ENCODE data around the gene R3HDM2.
"Not testable (repeated sequence)": the region's sequence is repeated elsewhere in the genome, so short reads cannot be mapped to it uniquely, and the experiment has no call there.

Gene R3HDM2

DNA sequence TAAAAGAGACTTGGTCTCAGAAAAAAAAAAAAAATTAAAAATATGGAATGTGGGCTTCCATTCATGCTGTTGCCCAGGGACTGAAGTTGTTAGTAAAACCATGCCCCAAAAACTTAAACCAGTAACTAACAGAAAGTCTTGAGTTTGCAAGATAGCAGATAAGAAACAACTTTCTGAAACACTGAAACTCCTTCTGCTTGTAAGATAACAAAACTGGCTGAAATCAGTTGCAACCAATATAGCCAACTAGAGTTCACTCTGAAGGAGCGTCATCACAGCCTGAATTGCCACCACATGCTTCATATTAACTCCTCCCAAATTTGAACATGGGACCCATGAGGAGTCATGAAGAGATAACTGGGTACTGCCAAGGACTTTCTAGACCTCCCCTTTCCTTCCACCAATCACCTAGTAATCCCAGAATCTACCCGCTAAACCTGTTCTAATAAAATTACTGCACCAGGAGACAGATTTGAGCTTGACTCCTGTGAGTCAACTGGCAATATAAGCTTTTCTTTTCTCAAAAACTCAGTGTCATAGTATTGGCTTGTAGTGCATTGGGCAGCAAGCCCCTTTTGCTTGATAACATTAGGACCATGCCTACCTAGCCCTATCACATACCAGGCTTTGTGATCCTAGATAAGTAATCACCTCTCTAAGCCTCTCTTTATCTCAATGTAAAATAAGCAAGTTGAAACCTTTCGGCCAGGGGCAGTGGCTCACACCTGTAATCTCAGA, 53.6 kb downstream of the R3HDM2 start:
- no peak for DNase-seq (ENCODE audit: low read depth)

GRCh38 chr12:57372233-57372632, 58.6 kb downstream of the R3HDM2 start:
- no peak for DNase-seq (ENCODE audit: low read depth)

DNA sequence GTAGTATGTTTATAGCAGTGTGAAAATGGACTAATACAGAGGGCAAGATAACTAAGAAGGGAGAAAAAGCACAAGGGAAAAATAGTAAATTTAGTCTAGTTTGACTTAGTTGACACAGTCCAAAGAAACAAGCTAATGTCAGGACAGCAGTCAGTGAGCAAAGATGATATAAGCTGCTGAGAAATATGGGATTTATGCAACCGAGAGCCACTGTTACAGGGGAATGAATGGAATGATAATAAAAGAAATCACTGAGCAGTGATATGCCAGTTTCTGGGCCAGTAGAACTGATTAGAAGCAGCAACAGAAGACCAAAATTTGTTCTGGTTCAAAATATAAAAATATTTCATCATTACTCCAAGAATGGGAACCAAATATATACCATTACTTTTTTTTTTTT, 60.1 kb downstream of the R3HDM2 start:
- DNase-seq (ENCODE audit: low read depth), result no peak

GRCh38 chr12:57370072-57370471, 60.8 kb downstream of the R3HDM2 start:
- DNase-seq (ENCODE audit: low read depth), result no peak

- no peak for DNase-seq (ENCODE audit: low read depth)
Measured at GRCh38 chr12:57369202-57369601, 61.6 kb downstream of the R3HDM2 start.

DNA sequence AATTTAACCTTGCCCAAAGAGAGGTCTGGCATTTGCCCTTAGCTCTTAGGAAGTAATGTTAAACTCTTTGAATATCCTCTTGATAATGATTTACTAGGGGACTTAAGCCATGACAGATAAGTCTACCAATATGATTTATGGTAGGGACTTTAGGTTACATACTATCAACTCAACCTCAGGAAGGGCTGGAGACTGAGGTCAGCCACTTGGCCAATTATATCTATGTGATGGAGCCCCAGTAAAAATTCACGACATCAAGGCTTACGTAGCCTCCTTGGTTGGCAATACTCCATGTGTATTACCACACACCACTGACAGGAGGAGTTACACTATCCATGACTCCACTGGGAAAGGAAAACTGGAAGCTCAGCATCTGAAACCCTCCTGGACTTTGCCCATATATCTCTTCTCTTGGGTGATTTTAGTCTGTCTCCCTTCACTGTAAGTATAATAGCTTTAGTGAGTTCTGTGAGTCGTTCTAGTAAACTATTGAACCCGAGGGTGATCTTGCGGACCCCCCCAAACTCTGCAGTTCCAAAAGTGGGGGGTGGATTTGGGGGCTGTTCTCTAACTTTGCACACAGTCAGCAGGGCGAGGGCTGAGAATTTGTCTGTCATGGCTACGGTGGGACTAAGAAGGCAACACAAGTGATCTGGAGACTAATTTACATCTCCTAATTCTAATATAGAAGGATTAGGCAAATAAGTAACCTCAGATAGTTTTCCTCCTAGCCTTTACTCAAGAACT, 62.3 kb downstream of the R3HDM2 start:
- DNase-seq (ENCODE audit: low read depth), result no peak

DNA sequence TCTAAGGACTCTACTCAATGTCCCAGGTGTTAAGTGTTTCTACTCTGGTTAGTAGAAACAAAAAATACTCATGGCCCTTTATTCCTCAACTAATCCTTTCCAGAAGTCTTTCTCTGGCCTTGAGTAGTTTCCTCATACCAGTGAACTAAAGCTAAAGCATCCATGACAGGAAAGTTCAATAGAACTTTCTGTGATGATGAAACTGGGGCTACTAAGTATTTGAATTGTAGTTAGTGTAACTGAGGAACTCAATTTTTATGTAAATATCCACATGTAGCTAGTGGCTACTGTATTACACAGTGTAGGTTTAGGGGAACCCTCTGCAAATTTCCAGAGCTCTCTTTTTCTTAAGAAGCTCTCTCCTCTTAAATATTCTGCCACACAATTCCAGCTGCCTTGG, 63.7 kb downstream of the R3HDM2 start:
- no peak for DNase-seq (ENCODE audit: low read depth)

- DNase-seq (ENCODE audit: low read depth), result no peak
Measured at GRCh38 chr12:57366315-57366714, 64.5 kb downstream of the R3HDM2 start.

DNA sequence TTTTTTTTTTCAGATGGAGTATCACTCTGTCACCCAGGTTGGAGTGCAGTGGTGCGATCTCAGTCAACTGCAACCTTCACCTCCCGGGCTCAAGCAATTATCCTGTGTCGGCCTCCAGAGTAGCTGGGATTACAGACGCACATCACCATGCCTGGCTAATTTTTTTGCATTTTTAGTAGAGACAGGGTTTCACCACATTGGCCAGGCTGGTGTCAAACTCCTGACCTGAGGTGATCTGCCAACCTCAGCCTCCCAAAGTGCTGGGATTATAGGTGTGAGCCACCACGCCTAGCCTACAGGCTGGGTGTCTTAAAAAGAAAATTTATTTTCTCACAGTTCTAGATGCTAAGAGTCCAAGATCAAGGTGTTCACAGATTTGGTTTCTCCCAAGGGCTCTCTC, 66.7 kb downstream of the R3HDM2 start:
- DNase-seq (ENCODE audit: low read depth), result not testable (repeated sequence)

- DNase-seq (ENCODE audit: low read depth), result no peak
Measured at GRCh38 chr12:57360468-57360867, 70.4 kb downstream of the R3HDM2 start.

- DNase-seq (ENCODE audit: low read depth), result no peak
Measured at GRCh38 chr12:57358646-57359045, 72.2 kb downstream of the R3HDM2 start.

GRCh38 chr12:57355734-57356133, 75.1 kb downstream of the R3HDM2 start:
- no peak for DNase-seq (ENCODE audit: low read depth)

GRCh38 chr12:57352166-57352565, 78.7 kb downstream of the R3HDM2 start:
- DNase-seq (ENCODE audit: low read depth), result no peak

- no peak for DNase-seq (ENCODE audit: low read depth)
Measured at GRCh38 chr12:57347284-57347683, 83.6 kb downstream of the R3HDM2 start.

- DNase-seq (ENCODE audit: low read depth), result no peak
Measured at GRCh38 chr12:57343703-57344378, 87.0 kb downstream of the R3HDM2 start.

- no peak for DNase-seq (ENCODE audit: low read depth)
Measured at GRCh38 chr12:57342207-57342691, 88.6 kb downstream of the R3HDM2 start.

DNA sequence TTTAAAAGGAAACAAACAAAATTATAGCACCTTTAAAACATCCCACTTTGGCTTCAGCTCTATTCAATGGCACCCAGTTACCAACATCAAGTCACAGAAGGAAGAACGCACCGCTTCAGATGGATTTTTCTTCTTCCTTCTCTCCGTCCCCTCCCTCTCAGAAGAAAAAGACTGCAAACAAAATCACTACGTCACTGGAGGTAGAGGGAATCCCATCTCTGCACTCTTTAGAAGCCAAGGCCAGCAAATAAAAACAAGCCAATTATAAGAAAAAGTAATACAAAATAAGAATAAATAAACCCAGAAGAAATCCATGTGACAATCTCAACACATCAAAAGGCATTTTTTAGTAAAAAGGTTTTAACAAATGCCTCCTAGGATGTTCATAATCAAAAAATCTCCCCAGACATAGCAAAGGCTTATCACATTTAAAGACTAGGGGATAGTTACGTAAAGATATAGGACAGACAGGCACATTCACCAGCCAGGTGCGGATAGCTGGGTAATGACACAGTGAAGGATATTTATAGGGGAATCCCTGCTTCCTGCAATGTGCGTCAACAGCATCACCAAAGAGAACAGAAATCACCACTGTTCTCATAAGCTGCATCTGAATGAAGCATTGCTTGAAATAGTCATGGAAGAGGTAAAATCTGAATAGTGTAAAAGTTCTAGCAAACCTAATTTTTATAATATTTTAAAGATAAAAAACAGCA, 89.4 kb downstream of the R3HDM2 start:
- DNase-seq (ENCODE audit: low read depth), result no peak

GRCh38 chr12:57340104-57340503, 90.7 kb downstream of the R3HDM2 start:
- no peak for DNase-seq (ENCODE audit: low read depth)

- DNase-seq (ENCODE audit: low read depth), result not testable (repeated sequence)
Measured at GRCh38 chr12:57336299-57336698, 94.5 kb downstream of the R3HDM2 start.

DNA sequence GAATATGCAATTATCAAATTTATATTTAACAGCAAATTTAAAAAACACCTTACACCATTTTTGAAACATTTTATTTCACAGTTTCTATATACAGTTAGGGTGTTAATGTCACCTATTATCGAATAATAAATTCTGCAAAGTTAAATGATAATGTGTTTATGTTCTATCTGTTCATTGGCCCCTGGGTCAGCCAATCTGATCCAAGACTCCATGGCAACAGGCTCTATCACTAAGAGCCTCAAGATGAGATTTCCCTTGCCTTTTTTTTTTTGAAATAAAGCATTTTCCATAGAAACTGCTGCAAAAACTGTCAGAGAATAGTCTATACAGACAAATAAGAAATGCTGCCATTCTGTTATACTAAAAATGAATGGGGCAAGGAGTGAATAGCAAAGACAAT, 96.6 kb downstream of the R3HDM2 start:
- DNase-seq (ENCODE audit: low read depth), result no peak

- DNase-seq (ENCODE audit: low read depth), result no peak
Measured at GRCh38 chr12:57332646-57333312, 98.1 kb downstream of the R3HDM2 start.

DNA sequence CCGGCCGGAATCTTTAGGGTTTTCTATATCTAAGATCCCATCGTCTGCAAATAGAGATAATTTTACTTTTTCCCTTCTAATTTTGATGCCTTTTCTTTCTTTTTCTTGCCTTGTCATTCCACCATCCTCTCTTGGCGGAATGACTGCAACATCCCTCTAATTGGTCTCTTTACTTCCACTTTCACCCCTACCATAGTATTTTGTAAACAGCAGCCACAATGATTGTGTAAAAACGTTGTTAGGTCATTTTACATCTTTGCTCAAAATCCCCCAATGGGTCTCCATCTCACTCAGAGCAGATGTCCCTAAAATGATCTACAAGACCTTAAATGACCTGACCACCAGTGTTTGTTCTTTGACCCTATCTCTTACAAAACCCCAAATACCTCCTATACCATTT, 99.9 kb downstream of the R3HDM2 start:
- no peak for DNase-seq (ENCODE audit: low read depth)
